Measurements from ENCODE around the gene DHX36.
A peak's percentile ranks its signal among the peaks of the same experiment; 100 is the strongest.

Gene DHX36

GRCh38 chr3:154275965-154276364, 48.3 kb downstream of the DHX36 start:
- in situ Hi-C loops (cut with MboI; ENCODE audit: low sequenced_read_pairs, unreplicated experiment) = no loop called here
- no peak for TF ChIP-seq CTCF (IDR thresholded peaks at IDR 0.05; ENCODE audit: borderline replicate concordance, control extremely low read depth, extremely low read depth, insufficient read depth, missing control alignments)
- no peak for DNase-seq (ENCODE audit: low spot score)

DNA sequence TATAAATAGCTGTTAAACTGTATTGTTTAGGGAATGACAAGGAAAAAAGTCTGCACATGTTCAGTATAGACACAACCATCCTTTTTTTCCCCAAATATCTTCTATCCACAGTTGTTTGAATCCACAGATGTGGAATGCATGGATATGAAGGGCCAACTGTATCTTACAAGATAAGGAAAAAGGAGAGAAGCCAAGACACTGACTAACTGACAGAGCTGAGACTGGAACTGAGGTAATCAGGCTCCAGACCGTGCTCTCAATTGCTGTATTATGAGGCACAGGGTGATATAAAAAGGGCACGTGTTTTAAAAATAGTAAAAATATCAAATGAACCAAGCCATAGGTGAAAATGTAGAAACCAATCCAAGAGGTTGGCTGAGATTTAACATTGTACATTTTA, 49.0 kb downstream of the DHX36 start:
- in situ Hi-C loops (cut with MboI; ENCODE audit: low sequenced_read_pairs, unreplicated experiment) = no loop called here
- DNase-seq (ENCODE audit: low spot score) = no peak
- TF ChIP-seq CTCF (IDR thresholded peaks at IDR 0.05; ENCODE audit: borderline replicate concordance, control extremely low read depth, extremely low read depth, insufficient read depth, missing control alignments) = no peak

- no peak for DNase-seq (ENCODE audit: low spot score)
- in situ Hi-C loops (cut with MboI; ENCODE audit: low sequenced_read_pairs, unreplicated experiment) = no loop called here
- TF ChIP-seq CTCF (IDR thresholded peaks at IDR 0.05; ENCODE audit: borderline replicate concordance, control extremely low read depth, extremely low read depth, insufficient read depth, missing control alignments) = no peak
These were observed 49.9 kb downstream of the DHX36 start for GRCh38 chr3:154274348-154274747.

- DNase-seq (ENCODE audit: low spot score) = no peak
- no peak for TF ChIP-seq CTCF (IDR thresholded peaks at IDR 0.05; ENCODE audit: borderline replicate concordance, control extremely low read depth, extremely low read depth, insufficient read depth, missing control alignments)
- in situ Hi-C loops (cut with MboI; ENCODE audit: low sequenced_read_pairs, unreplicated experiment) = no loop called here
These were observed 50.9 kb downstream of the DHX36 start for GRCh38 chr3:154273381-154273780.

- DNase-seq (ENCODE audit: low spot score) = no peak
- in situ Hi-C loops (cut with MboI; ENCODE audit: low sequenced_read_pairs, unreplicated experiment) = no loop called here
- TF ChIP-seq CTCF (IDR thresholded peaks at IDR 0.05; ENCODE audit: borderline replicate concordance, control extremely low read depth, extremely low read depth, insufficient read depth, missing control alignments) = no peak
These were observed 69.8 kb downstream of the DHX36 start for GRCh38 chr3:154254527-154254926.

DNA sequence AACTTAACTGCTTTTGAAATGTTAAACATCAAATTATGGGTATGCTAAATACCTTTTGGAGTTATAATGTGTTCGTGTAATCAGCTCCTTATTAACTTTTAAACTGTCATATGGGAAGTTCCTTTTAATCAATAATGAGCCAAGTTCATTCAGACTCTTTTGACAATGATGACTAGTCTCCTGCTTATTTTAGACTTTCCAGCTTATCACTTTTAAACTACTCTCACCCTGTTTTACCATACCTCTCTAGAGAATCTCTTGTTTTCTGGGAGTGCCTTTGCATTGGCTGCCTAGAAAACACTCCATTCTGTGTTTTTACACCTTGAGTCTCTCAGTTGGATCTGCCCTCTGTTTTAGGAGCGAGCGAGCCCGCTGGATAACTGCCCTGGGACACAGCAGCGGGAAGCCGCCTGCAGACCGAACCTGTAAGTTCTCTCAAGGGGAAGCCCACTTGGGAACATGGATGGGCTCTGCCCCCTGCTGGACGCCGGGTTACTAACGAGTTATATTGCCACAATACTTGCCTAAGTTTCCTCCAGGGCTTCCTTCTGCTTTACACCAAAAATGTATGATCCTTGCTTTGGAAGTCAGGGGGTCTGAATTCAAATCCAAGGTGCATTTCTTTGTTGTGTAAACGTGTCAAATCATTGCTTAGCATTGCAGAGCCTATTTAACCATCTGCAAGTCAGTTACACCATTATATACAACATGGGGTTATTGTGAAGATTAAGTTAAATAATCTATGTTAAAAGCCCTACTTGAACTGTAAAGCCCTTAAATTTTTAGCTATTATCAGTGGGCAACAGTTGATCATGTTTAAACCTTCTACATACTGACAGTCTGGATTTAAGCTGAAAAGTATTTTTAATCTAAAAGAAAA, 71.3 kb downstream of the DHX36 start:
- peak; percentile 66 for DNase-seq (ENCODE audit: low spot score)
- in situ Hi-C loops (cut with MboI; ENCODE audit: low sequenced_read_pairs, unreplicated experiment) = no loop called here
- peak; percentile 74 for TF ChIP-seq CTCF (IDR thresholded peaks at IDR 0.05; ENCODE audit: borderline replicate concordance, control extremely low read depth, extremely low read depth, insufficient read depth, missing control alignments)
